Liver (tissue), 9 donors: ENCODE results near the gene NIM1K. TPM values are rescaled to one million over a fixed set of nuclear protein-coding genes. Genes with fewer than 3 reads are reported as not detected.

ENCODE experiments used
- DNase-seq: peaks from one replicate; pipeline ENCODE4 v3.0.0-alpha.2; 2017; ENCODE audit warnings: low spot score
- H3K27ac ChIP-seq, 2 donors: one replicate each; pipeline ENCODE4 v1.7.0; 2013; ENCODE audit warnings: inconsistent platforms in 2 of 2, low read length in 2 of 2, control low read depth in 1 of 2, low read depth in 1 of 2, mild to moderate bottlenecking in 1 of 2
- H3K27me3 ChIP-seq, 4 donors: one replicate each; pipeline versions ENCODE4 v1.6.1 to v1.7.0; 2013; ENCODE audit warnings: low read length in 3 of 4, inconsistent platforms in 1 of 4, mild to moderate bottlenecking in 1 of 4, moderate library complexity in 1 of 4; ENCODE audit not compliant: control insufficient read depth in 4 of 4, insufficient read depth in 4 of 4
- H3K36me3 ChIP-seq, 4 donors: one replicate each; pipeline versions ENCODE4 v1.6.1 to v1.7.0; 2013; ENCODE audit warnings: low read length in 3 of 4, mild to moderate bottlenecking in 3 of 4, low read depth in 1 of 4, moderate library complexity in 1 of 4; ENCODE audit not compliant: control insufficient read depth in 4 of 4, insufficient read depth in 3 of 4
- H3K4me1 ChIP-seq, 4 donors: one replicate each; pipeline versions ENCODE4 v1.6.1 to v1.7.0; 2013; ENCODE audit warnings: low read length in 3 of 4, mild to moderate bottlenecking in 3 of 4, moderate library complexity in 1 of 4; ENCODE audit not compliant: control insufficient read depth in 4 of 4, insufficient read depth in 4 of 4
- H3K4me3 ChIP-seq, 3 donors: one replicate each; pipeline versions ENCODE4 v1.6.1 to v1.7.0; 2013; ENCODE audit warnings: low read length in 3 of 3, control low read depth in 1 of 3, low read depth in 1 of 3, mild to moderate bottlenecking in 1 of 3
- H3K9ac ChIP-seq, 2 donors: one replicate each; pipeline ENCODE4 v1.7.0; 2013; ENCODE audit warnings: low read length in 2 of 2, mild to moderate bottlenecking in 2 of 2, moderate library complexity in 2 of 2, control low read depth in 1 of 2, low read depth in 1 of 2
- H3K9me3 ChIP-seq, 4 donors: one replicate each; pipeline versions ENCODE4 v1.6.1 to v1.7.0; 2013; ENCODE audit warnings: low read length in 3 of 4; ENCODE audit not compliant: control insufficient read depth in 4 of 4
- CTCF ChIP-seq: fragments of 150-350 bp; IDR thresholded peaks from 2 replicates; pipeline ENCODE4 v1.5.1; 2017; ENCODE audit warnings: improper control_type of control experiment, low read depth, low read length; ENCODE audit not compliant: missing input control
- EGR1 ChIP-seq, 2 donors: IDR thresholded peaks; 2 replicates each; pipeline ENCODE4 v1.6.1; 2016 to 2018; ENCODE audit warnings: antibody characterized with exemption in 2 of 2, low read depth in 2 of 2
- FOXA1 ChIP-seq: IDR thresholded peaks from 2 replicates; pipeline ENCODE4 v1.6.1; 2016; ENCODE audit warnings: antibody characterized with exemption
- FOXA2 ChIP-seq: IDR thresholded peaks from 2 replicates; pipeline ENCODE4 v1.6.1; 2016; ENCODE audit warnings: antibody characterized with exemption
- GABPA ChIP-seq, 2 donors: IDR thresholded peaks in 1 of 2; conservative IDR thresholded peaks in 1 of 2; 2 replicates each; pipeline ENCODE4 v1.6.1; 2016; ENCODE audit warnings: antibody characterized with exemption in 2 of 2, mild to moderate bottlenecking in 1 of 2, moderate library complexity in 1 of 2
- HNF4G ChIP-seq: IDR thresholded peaks from 2 replicates; pipeline ENCODE4 v1.6.1; 2016; ENCODE audit warnings: antibody characterized with exemption
- JUND ChIP-seq, 2 donors: IDR thresholded peaks; 2 replicates each; pipeline ENCODE4 v1.6.1; 2016; ENCODE audit warnings: antibody characterized with exemption in 2 of 2
- NR2F2 ChIP-seq: IDR thresholded peaks from 2 replicates; pipeline ENCODE4 v1.6.1; 2016; ENCODE audit warnings: antibody characterized with exemption
- RAD21 ChIP-seq, 2 donors: IDR thresholded peaks; 2 replicates each; pipeline ENCODE4 v1.6.1; 2016; ENCODE audit warnings: antibody characterized with exemption in 2 of 2, mild to moderate bottlenecking in 2 of 2
- RXRA ChIP-seq, 2 donors: IDR thresholded peaks; 2 replicates each; pipeline ENCODE4 v1.6.1; 2017 to 2018; ENCODE audit warnings: antibody characterized with exemption in 2 of 2, mild to moderate bottlenecking in 1 of 2
- SP1 ChIP-seq: IDR thresholded peaks from 2 replicates; pipeline ENCODE4 v1.6.1; 2018; ENCODE audit warnings: antibody characterized with exemption, mild to moderate bottlenecking
- TAF1 ChIP-seq: conservative IDR thresholded peaks from 2 replicates; pipeline ENCODE4 v1.6.1; 2016; ENCODE audit warnings: antibody characterized with exemption, mild to moderate bottlenecking
- YY1 ChIP-seq: IDR thresholded peaks from 2 replicates; pipeline ENCODE4 v1.6.1; 2016; ENCODE audit warnings: antibody characterized with exemption, mild to moderate bottlenecking
- WGBS: extraction: QIAGEN DNeasy Blood & Tissue Kit; methylation state at CpG from one replicate; pipeline ENCODE4 v1.1.7; 2013; 5-methylcytosine and 5-hydroxymethylcytosine counted together
- polyA plus RNA-seq, 2 donors: library from polyadenylated mRNA; stranded (reverse) in 1 of 2; unstranded in 1 of 2; fragments of 200-250 nt in 1 of 2; fragments of >200 nt in 1 of 2; fragmentation: Nextera tagmentation in 1 of 2; extraction: Ambion mirVana in 1 of 2; gene quantifications; one replicate each; pipeline versions ENCODE4 v1.2.1 to v1.2.3, GENCODE V29; 2013 to 2015
- total RNA-seq, 2 donors: library from RNA; depleted of rRNA; stranded (reverse); fragments of >200 nt; gene quantifications; one replicate each; pipeline ENCODE4 v1.2.3, GENCODE V29; 2014
- TF ChIP-seq, protein P1 (sequence below): IDR thresholded peaks from 2 replicates; pipeline ENCODE4 v1.6.1; 2016; ENCODE audit warnings: antibody characterized with exemption
- TF ChIP-seq, protein P2 (sequence below): IDR thresholded peaks from 2 replicates; pipeline ENCODE4 v1.6.1; 2016; ENCODE audit warnings: antibody characterized with exemption
- donor health status: healthy.
- donor health status: healthy.
- donor health status: healthy.
- donor health status: healthy.
- donor health status: healthy.

NIM1K gene
- total RNA-seq (not detected), polyA plus RNA-seq (under 1 TPM; 0.07 to 0.15 TPM)

DNA sequence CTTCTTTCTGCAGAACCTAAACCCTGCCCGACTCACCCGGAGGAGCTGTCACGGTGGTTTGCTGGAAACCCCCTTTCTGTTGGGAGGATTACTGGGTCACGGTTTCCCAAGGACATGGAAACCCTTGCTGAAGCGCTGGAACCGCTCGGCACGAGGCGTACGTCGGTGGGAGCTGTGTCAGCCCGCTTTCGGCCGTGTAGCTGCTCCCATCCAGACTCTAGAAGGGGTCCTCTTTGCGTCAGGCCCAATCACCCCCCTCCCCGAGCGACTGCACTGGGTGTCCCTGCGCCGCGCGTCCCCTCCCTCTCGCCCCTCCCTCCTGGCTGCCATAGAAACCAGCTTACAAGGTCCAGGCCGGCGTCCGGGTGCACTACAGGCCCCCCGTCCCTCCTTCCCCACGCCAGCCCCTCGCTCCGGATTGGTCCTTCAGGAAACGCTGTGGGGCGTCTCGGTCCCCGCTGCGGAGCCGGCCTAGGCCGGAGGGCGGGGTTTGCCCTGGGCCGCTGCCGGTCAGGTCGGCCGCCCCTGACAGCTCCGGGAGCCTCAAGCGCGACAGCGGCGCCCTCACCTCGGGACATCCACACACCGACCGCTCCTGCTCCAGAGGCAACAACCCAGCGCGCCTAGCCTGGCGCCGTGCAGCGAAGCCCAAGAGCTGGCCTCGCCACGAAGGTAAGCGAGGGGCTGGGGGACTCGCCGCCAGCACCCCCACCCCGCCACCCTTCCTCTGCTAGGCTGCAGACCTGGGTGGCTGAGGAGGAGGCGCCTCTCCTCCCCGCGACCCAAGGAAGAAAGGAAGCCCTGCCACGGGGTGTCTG lies at the start of gene NIM1K:
NIM1K (plus strand) TSS at position 486 of the 818 bp plus-strand sequence. CDS start 53,551 bp downstream, outside the sequence.
- Histone ChIP-seq H3K9ac (no peak within 1 kb of the TSS), H3K27ac (no peak within 1 kb of the TSS), H3K4me3 (peak within 1 kb of the TSS; percentile 46 to 59 (median 50)), H3K4me1 (peaks cover 10 to 20% (median 18%) of the 10 kb centered on the region in 4 donors), H3K9me3 (no peaks in the 10 kb centered on the region), H3K27me3 (peaks cover 0 to 4% (median 2%) of the 10 kb centered on the region in 4 donors), H3K36me3 (no peaks in the 10 kb centered on the region)
- WGBS, result 4% methylated on average over 64 of the region's 64 CpGs
- peak; percentile 52 for DNase-seq
- TF ChIP-seq NR2F2 (no peak), FOXA2 (no peak), EGR1 (IDR thresholded peaks at IDR 0.05; ENCODE audit: low read depth in 2 of 2) (no peak), RAD21 (IDR thresholded peaks at IDR 0.05) (no peak), RXRA (IDR thresholded peaks at IDR 0.05) (no peak), SP1 (no peak), YY1 (no peak), TAF1 (no peak), JUND (IDR thresholded peaks at IDR 0.05) (no peak)
- TF ChIP-seq, protein P1, sequence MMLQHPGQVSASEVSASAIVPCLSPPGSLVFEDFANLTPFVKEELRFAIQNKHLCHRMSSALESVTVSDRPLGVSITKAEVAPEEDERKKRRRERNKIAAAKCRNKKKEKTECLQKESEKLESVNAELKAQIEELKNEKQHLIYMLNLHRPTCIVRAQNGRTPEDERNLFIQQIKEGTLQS, result no peak
- TF ChIP-seq, protein P2, sequence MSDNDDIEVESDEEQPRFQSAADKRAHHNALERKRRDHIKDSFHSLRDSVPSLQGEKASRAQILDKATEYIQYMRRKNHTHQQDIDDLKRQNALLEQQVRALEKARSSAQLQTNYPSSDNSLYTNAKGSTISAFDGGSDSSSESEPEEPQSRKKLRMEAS, result no peak

GRCh38 chr5:43145071-43145470 lies 47.0 kb upstream of the NIM1K start:
- TF ChIP-seq YY1 (no peak), FOXA2 (no peak), RXRA (IDR thresholded peaks at IDR 0.05) (no peak), JUND (IDR thresholded peaks at IDR 0.05) (no peak), EGR1 (IDR thresholded peaks at IDR 0.05; ENCODE audit: low read depth in 2 of 2) (no peak)
- TF ChIP-seq, protein P2, result no peak
- no peaks in the 10 kb centered on the region for H3K9me3 ChIP-seq
- no peak overlapping the region for H3K4me3 ChIP-seq
- H3K36me3 ChIP-seq, result peaks cover 0 to 10% (median 5%) of the 10 kb centered on the region in 4 donors
- H3K27me3 ChIP-seq, result no peaks in the 10 kb centered on the region
- no peak overlapping the region for H3K9ac ChIP-seq
- H3K27ac ChIP-seq, result no peak overlapping the region
- whole genome bisulfite sequencing, result 96% methylated on average over 3 of the region's 3 CpGs
- DNase-seq, result no peak
- no peaks in the 10 kb centered on the region for H3K4me1 ChIP-seq

- no peak for DNase-seq
- Histone ChIP-seq H3K36me3 (peaks cover 0 to 8% (median 4%) of the 10 kb centered on the region in 4 donors), H3K27ac (no peak overlapping the region), H3K27me3 (no peaks in the 10 kb centered on the region), H3K9me3 (no peaks in the 10 kb centered on the region), H3K4me1 (no peaks in the 10 kb centered on the region), H3K9ac (no peak overlapping the region), H3K4me3 (no peak overlapping the region)
- TF ChIP-seq RAD21 (IDR thresholded peaks at IDR 0.05), result no peak
- TF ChIP-seq NR2F2, result no peak
- TF ChIP-seq GABPA (IDR thresholded peaks at IDR 0.05 in 1 of 2, conservative IDR thresholded peaks at IDR 0.05 in 1 of 2), result no peak
- TF ChIP-seq CTCF, result no peak
- TF ChIP-seq, protein P2, result no peak
- no peak for TF ChIP-seq HNF4G
- TF ChIP-seq SP1, result no peak
- no peak for TF ChIP-seq JUND (IDR thresholded peaks at IDR 0.05)
- no peak for TF ChIP-seq RXRA (IDR thresholded peaks at IDR 0.05)
- TF ChIP-seq, protein P1, result no peak
- no peak for TF ChIP-seq FOXA1
- TF ChIP-seq FOXA2, result no peak
- no peak for TF ChIP-seq TAF1
- WGBS, result 93% methylated on average over 1 of the region's 1 CpG
These were observed 45.1 kb upstream of the NIM1K start for GRCh38 chr5:43146958-43147357.
